OCI-LY1 (cell line): ENCODE results near the gene ANKRD31.

Source experiments
- H2AFZ ChIP-seq: fragments of 200-600 bp; sonication (generic), shearing (Covaris generic); 2 replicates; pipeline ENCODE4 v1.6.0; 2014; ENCODE audit warnings: antibody characterized with exemption, mild to moderate bottlenecking, low read length
- H3F3A ChIP-seq: fragments of 200-600 bp; sonication (generic), shearing (Covaris generic); 2 replicates; pipeline ENCODE4 v1.6.0; 2014; ENCODE audit warnings: mild to moderate bottlenecking, antibody characterized with exemption, low read length, moderate library complexity; ENCODE audit not compliant: insufficient read depth
- H3K27ac ChIP-seq: fragments of 200-600 bp; sonication (generic); 2 replicates; pipeline ENCODE4 v1.5.1; 2014; ENCODE audit warnings: low read length, mixed run types, mild to moderate bottlenecking, low read depth; ENCODE audit not compliant: poor library complexity, severe bottlenecking
- H3K27me3 ChIP-seq: fragments of 200-600 bp; sonication (generic); 2 replicates; pipeline ENCODE4 v1.6.0; 2014; ENCODE audit warnings: antibody characterized with exemption, mild to moderate bottlenecking, low read length, moderate library complexity; ENCODE audit not compliant: insufficient read depth
- H3K36me3 ChIP-seq: fragments of 200-600 bp; sonication (generic); 2 replicates; pipeline ENCODE4 v1.6.1; 2014; ENCODE audit warnings: mild to moderate bottlenecking, antibody characterized with exemption, low read length, moderate library complexity, mixed read lengths; ENCODE audit not compliant: insufficient read depth
- H3K4me1 ChIP-seq: fragments of 200-600 bp; sonication (generic); 2 replicates; pipeline ENCODE4 v1.5.1; 2014; ENCODE audit warnings: mild to moderate bottlenecking, low read length, moderate library complexity; ENCODE audit not compliant: insufficient read depth, severe bottlenecking
- H3K4me2 ChIP-seq: fragments of 200-600 bp; sonication (generic), shearing (Covaris generic); 2 replicates; pipeline ENCODE4 v1.6.1; 2014; ENCODE audit warnings: low read length
- H3K4me3 ChIP-seq: fragments of 200-600 bp; sonication (generic); 2 replicates; pipeline ENCODE4 v1.5.1; 2014; ENCODE audit warnings: low read length, low read depth, mild to moderate bottlenecking, mixed read lengths; ENCODE audit not compliant: poor library complexity, severe bottlenecking
- H3K79me2 ChIP-seq: fragments of 200-600 bp; shearing (Covaris generic); 2 replicates; pipeline ENCODE4 v1.6.1; 2016; ENCODE audit warnings: mixed run types, low read length, mixed read lengths; ENCODE audit not compliant: insufficient read depth
- H3K9ac ChIP-seq: fragments of 200-600 bp; sonication (generic), shearing (Covaris generic); 2 replicates; pipeline ENCODE4 v1.6.1; 2014; ENCODE audit warnings: mild to moderate bottlenecking, low read length, mixed read lengths
- H3K9me2 ChIP-seq: fragments of 200-600 bp; sonication (generic), shearing (Covaris generic); 2 replicates; pipeline ENCODE4 v1.6.1; 2014; ENCODE audit warnings: low read depth, mild to moderate bottlenecking, low read length, mixed read lengths
- H3K9me3 ChIP-seq: fragments of 200-600 bp; shearing (Covaris generic); 2 replicates; pipeline ENCODE4 v1.6.1; 2014; ENCODE audit warnings: low read length, mixed read lengths
- H4K20me1 ChIP-seq: fragments of 200-600 bp; sonication (generic), shearing (Covaris generic); 2 replicates; pipeline ENCODE4 v1.6.0; 2016; ENCODE audit warnings: mild to moderate bottlenecking, low read length; ENCODE audit not compliant: insufficient read depth
- CTCF ChIP-seq: fragments of 200-600 bp; sonication (generic), shearing (Covaris generic); IDR thresholded peaks from 2 replicates; pipeline ENCODE4 v1.5.1; 2017; ENCODE audit warnings: mild to moderate bottlenecking, antibody characterized with exemption, low read length, moderate library complexity, mixed read lengths
- EZH2 ChIP-seq: fragments of 200-600 bp; sonication (generic), shearing (Covaris generic); IDR thresholded peaks from 2 replicates; pipeline ENCODE4 v1.8.0; 2017; ENCODE audit warnings: borderline replicate concordance, mixed run types, mild to moderate bottlenecking, antibody characterized with exemption, low read length, moderate library complexity, mixed read lengths

ANKRD31 gene

GRCh38 chr5:75202935-75203334 lies 33.7 kb downstream of the ANKRD31 start:
- H3K4me1 ChIP-seq: no peaks in the 10 kb centered on the region
- no peaks in the 10 kb centered on the region for H4K20me1 ChIP-seq
- H3K36me3 ChIP-seq: no peaks in the 10 kb centered on the region
- no peaks in the 10 kb centered on the region for H3K9me3 ChIP-seq
- no peaks in the 10 kb centered on the region for H3F3A ChIP-seq
- TF ChIP-seq EZH2 (no peak), CTCF (no peak)
- H3K79me2 ChIP-seq: no peaks in the 10 kb centered on the region
- H3K27me3 ChIP-seq: no peaks in the 10 kb centered on the region
- H2AFZ ChIP-seq: no peak overlapping the region
- no peak overlapping the region for H3K27ac ChIP-seq
- no peak overlapping the region for H3K9ac ChIP-seq
- H3K4me2 ChIP-seq: no peak overlapping the region
- no peak overlapping the region for H3K4me3 ChIP-seq
- H3K9me2 ChIP-seq: no peaks in the 10 kb centered on the region

- Histone ChIP-seq H3K4me2 (no peak overlapping the region), H3K9me3 (no peaks in the 10 kb centered on the region), H3K36me3 (no peaks in the 10 kb centered on the region), H3F3A (no peaks in the 10 kb centered on the region), H3K4me3 (no peak overlapping the region), H3K4me1 (no peaks in the 10 kb centered on the region), H2AFZ (no peak overlapping the region), H4K20me1 (no peaks in the 10 kb centered on the region), H3K27me3 (no peaks in the 10 kb centered on the region), H3K27ac (no peak overlapping the region), H3K9ac (no peak overlapping the region), H3K9me2 (no peaks in the 10 kb centered on the region), H3K79me2 (no peaks in the 10 kb centered on the region)
- no peak for TF ChIP-seq EZH2
- no peak for TF ChIP-seq CTCF
Observed at GRCh38 chr5:75200776-75201175, 35.9 kb downstream of the ANKRD31 start.

GRCh38 chr5:75199946-75200345 lies 36.7 kb downstream of the ANKRD31 start:
- Histone ChIP-seq H3K4me1 (no peaks in the 10 kb centered on the region), H3K4me2 (no peak overlapping the region), H3K79me2 (no peaks in the 10 kb centered on the region), H3F3A (no peaks in the 10 kb centered on the region), H3K9me3 (no peaks in the 10 kb centered on the region), H3K36me3 (no peaks in the 10 kb centered on the region), H4K20me1 (no peaks in the 10 kb centered on the region), H2AFZ (no peak overlapping the region), H3K27me3 (no peaks in the 10 kb centered on the region), H3K4me3 (no peak overlapping the region), H3K27ac (no peak overlapping the region), H3K9me2 (no peaks in the 10 kb centered on the region), H3K9ac (no peak overlapping the region)
- TF ChIP-seq EZH2 (no peak), CTCF (no peak)
